GM19099 (cell line): Measurements from ENCODE around the gene CHRNA5.

Experiments
- POLR2A ChIP-seq: IDR thresholded peaks from 3 replicates; pipeline ENCODE4 v1.6.1; 2011; ENCODE audit warnings: low read depth; ENCODE audit not compliant: insufficient read length; ENCODE audit errors: extremely low read depth

The CHRNA5 gene

DNA sequence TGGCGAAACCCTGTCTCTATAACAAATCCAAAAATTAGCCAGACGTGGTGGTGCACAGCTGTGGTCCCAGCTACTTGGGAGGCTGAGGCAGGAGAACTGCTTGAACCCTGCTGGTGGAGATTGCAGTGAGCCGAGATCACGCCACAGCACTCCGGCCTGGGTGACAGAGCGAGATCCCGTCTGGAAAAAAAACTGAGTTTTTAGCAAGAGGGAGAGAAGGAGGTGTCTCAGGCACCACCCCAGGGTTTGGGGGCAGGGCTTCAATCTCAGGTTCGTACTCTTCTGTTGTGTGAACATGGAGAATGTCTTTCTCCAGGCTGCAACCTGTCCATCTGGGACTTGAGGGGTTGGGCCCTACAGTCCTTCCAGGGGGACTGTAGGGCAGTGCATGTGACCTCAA, 52.7 kb downstream of the CHRNA5 start:
- no peak for TF ChIP-seq POLR2A

GRCh38 chr15:78618490-78618934, 53.2 kb downstream of the CHRNA5 start:
- TF ChIP-seq POLR2A, result no peak

DNA sequence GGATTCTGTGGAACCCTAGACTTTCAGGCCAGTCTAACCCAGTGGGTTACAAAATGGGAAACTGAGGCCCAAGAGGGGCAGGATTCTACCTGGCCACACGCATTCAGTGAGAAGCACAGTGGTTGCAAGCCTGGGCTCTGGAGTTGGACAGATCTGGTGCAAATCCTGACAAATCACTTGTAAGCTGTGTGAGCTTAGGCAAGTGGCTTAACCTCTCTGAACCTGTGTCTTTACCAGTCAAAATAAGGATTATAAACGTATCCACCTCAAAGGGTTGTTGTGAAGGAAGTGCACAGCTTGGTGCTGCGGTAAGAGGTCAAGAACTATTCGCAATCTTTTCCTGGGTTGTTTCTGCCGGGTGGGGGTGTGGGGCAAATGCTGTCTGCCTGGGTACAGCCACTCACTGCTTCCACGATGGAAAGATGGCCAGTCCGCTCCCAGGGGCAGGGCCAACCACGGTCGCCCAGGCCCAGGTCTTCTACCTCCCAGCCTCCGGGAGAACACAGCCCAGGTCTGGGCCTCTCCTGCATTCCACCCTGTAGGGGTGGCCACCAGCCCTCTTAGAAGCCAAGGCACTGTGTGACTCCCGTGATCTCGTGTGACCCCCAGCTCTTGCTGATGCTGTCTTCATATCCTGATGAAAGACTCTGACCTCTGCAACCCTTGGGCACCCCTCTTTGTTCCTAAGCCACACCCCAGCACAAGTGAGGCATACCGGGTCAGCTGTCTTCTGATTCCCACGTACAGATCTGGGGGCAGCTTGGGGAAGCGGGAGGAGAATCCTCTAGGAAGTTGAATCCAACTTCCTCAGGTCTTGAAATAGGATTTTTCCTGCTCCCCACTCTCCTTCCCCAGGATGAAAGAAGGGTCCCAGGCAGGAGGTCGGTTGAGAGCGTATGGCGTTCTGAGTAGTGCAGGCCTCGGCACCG, 54.0 kb downstream of the CHRNA5 start:
- no peak for TF ChIP-seq POLR2A

DNA sequence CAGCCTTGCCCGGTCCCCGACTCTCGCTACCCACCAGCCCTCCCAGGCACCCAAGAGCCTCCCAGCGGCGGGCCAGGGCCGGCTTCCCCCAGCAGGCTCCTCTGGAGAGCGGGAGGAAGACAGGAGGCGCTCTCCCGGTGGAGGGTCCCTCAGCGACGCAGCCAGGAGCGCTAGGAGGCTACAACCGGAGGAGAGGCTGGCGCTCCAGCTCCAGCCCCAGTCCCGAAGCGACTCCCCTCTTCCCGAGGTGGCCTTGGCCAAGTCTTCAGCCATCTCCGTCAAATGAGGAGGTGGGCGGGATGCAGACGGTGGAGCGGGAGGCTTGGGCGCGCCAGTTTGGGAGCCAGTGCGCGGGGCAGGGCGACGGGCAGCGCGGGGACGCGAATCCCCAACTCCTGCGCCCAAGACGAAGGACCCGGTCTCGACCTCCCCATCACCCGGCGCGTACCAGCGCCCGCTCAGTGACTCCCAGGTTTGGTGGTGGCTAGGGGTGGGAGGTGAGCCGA, 54.8 kb downstream of the CHRNA5 start:
- TF ChIP-seq POLR2A, result no peak

- no peak for TF ChIP-seq POLR2A
Measured at GRCh38 chr15:78620527-78621421, 55.5 kb downstream of the CHRNA5 start, which contains the start of gene CHRNA3. Gene CHRNA3, minus strand, starts transcription at chr15:78620996. Its CDS starts 202 bp downstream, at chr15:78620794.

GRCh38 chr15:78621810-78622402, 56.6 kb downstream of the CHRNA5 start:
- TF ChIP-seq POLR2A, result no peak

DNA sequence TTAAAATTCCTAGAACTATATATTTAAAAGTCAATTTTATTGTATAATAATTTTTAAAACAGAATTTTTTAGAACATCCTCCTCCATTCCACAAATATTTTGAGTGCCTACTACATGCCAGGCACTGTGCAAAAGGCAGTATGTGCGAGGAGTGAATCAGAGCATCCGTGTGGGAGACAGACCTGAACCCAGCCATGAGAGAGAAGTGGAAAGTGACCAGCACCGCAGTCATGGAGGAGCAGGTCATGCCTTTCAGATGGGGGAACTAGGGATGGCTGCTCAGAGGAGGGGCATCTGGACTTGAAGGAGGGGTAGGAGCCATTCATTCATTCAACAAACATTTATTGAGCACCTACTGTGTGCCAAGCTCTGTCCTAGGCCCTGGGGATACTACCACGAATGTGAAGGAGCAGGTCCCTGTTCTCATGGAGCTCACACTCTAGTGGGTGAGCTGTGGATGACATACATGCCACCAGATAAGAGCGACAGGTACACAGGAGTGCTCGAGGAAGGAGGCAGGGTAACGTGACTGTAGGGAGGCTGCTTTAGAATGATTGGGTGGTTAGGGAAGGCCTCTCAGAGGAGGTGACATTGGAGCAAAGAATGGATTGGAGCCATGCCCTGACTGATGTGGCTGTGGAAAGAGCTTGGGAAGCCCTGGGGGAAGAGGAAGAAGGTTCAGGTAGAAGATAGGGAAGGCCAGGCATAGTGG, 58.6 kb downstream of the CHRNA5 start:
- TF ChIP-seq POLR2A, result no peak

DNA sequence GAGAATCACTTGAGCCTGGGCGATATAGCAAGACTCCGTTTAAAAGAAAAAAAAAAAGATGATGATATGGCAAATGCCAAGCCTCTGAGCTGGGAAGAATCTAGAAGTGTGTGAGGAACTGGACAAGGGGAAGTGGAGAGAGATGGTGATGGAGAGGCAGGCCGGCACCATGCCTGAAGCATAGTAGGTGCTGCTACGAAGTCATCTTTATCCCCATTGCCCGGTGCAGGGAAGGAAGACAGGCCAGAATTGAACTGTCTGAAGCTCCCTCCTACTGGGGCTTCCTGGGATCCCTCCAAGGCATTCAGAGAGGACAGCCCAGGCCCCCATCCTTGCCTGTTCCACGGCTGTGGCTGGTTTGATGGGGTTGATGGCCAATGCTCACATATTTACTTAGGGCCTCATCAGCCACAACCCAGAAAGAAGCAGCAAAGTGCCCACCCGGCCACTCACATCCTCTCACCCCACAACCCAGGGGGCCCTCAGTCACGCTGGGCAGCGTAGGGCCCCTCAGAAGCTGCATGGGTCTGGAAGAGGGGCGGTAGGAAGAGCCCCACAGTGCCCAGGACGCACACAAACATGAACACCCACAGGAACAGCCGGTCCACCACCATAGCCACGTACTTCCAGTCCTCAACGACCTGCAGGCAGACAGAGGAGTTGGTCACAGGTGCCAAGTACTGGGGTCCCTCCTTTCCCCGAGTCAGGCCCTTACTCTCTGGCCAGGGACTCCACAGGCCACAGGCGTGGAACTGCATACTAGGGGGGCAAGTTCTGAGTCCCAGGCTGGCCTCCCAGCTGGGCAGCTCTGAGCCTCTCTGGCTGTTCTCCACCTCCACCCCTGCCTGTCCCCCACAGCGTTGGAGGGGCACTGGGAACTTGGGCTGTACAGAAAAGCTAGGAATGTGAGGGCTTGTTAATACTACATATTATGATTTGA, 59.6 kb downstream of the CHRNA5 start:
- TF ChIP-seq POLR2A, result no peak

- no peak for TF ChIP-seq POLR2A
Measured at GRCh38 chr15:78625606-78626280, 60.4 kb downstream of the CHRNA5 start.

DNA sequence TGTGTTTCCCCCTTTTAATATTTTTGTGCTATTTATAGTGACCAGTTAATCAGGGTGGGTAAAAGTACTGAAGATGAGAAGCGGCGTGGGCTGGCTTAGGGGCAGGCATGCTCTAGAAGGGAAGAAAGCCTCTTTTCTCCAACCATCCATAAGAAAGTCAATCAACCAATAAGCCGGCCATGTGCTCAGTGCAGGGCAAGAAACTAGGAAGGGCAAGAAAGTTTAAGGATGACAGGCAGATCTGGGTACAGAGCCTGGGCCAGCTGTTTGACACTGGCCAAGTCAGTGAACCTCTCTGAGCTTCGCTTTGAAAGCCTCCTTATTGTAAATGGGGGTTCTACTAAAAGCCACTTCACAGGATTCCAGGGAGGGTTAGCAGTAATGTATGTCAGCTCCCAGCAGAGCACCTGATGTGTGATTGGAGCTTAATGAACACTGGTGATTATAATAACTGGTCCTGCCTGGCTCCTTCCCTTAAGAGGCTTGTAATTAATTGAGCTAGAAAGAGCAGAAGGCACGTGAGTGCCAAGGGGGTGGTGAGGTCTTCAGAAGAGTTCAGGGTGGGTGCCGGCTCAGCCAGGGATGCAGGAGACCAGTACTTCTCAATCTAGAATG, 61.2 kb downstream of the CHRNA5 start:
- TF ChIP-seq POLR2A, result no peak

DNA sequence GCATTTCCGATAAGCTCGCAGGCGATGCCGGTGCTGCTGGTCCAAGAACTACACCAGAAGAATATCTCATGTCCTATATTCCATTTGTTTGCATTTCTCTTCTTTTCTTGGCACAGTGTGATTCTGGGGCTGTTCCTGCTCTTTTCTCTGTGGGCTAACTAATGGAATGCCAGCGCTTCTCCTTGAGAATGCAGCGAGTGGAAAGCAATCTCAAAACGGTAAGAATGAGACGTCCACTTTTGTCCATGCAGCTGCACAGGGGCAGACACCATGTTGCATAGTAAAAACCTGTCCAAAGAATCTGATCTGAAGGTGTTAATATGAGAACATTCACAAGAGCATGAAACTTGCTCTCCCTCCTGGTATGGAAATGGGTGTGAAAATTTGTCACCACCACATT, 62.0 kb downstream of the CHRNA5 start:
- TF ChIP-seq POLR2A, result no peak

- TF ChIP-seq POLR2A, result no peak
Measured at GRCh38 chr15:78628227-78628626, 62.9 kb downstream of the CHRNA5 start.
